H9 (cell line): Measurements from ENCODE around the gene FBN1. TPM values are rescaled to one million over a fixed set of nuclear protein-coding genes. Genes with fewer than 3 reads are reported as not detected.

Source experiments
- DNase-seq: peaks from one replicate; pipeline ENCODE4 v3.0.0-alpha.2; 2017
- H2AFZ ChIP-seq: one replicate; pipeline ENCODE4 v1.6.1; 2013; ENCODE audit warnings: mild to moderate bottlenecking, low read length, control low read depth, moderate library complexity
- H2AK5ac ChIP-seq: 2 replicates; pipeline ENCODE4 v1.6.1; 2013; ENCODE audit warnings: low read length, control low read depth, mixed read lengths; ENCODE audit not compliant: insufficient read length
- H2BK120ac ChIP-seq: one replicate; pipeline ENCODE4 v1.6.1; 2013; ENCODE audit warnings: low read depth, mild to moderate bottlenecking, low read length, control low read depth, inconsistent platforms; ENCODE audit not compliant: poor library complexity, severe bottlenecking
- H2BK12ac ChIP-seq: 2 replicates; pipeline ENCODE4 v1.6.1; 2013; ENCODE audit warnings: low read length, control low read depth, mixed read lengths, low read depth; ENCODE audit not compliant: insufficient read length
- H2BK15ac ChIP-seq: 2 replicates; pipeline ENCODE4 v1.6.1; 2013; ENCODE audit warnings: low read depth, low read length, control low read depth
- H2BK20ac ChIP-seq: one replicate; pipeline ENCODE4 v1.6.1; 2013; ENCODE audit warnings: low read depth, mild to moderate bottlenecking, low read length, control low read depth, inconsistent platforms; ENCODE audit not compliant: poor library complexity, severe bottlenecking
- H2BK5ac ChIP-seq: 2 replicates; pipeline ENCODE4 v1.6.1; 2013; ENCODE audit warnings: low read length, control low read depth, mixed read lengths; ENCODE audit not compliant: insufficient read length
- H3K14ac ChIP-seq: 2 replicates; pipeline ENCODE4 v1.6.1; 2013; ENCODE audit warnings: low read length, control low read depth; ENCODE audit not compliant: insufficient read depth
- H3K18ac ChIP-seq: 2 replicates; pipeline ENCODE4 v1.6.1; 2013; ENCODE audit warnings: low read depth, mild to moderate bottlenecking, mixed read lengths, low read length, control low read depth; ENCODE audit not compliant: insufficient read length
- H3K23ac ChIP-seq: 2 replicates; pipeline ENCODE4 v1.6.1; 2013; ENCODE audit warnings: low read length, control low read depth, mixed read lengths, low read depth; ENCODE audit not compliant: insufficient read length
- H3K23me2 ChIP-seq: 2 replicates; pipeline ENCODE4 v1.6.1; 2013; ENCODE audit warnings: low read depth, mild to moderate bottlenecking, mixed read lengths, low read length, control low read depth; ENCODE audit not compliant: insufficient read length, poor library complexity, severe bottlenecking
- H3K27ac ChIP-seq: 2 replicates; pipeline ENCODE4 v1.5.1; 2013; ENCODE audit warnings: low read length, control low read depth, mixed read lengths, low read depth; ENCODE audit not compliant: insufficient read length
- H3K27me3 ChIP-seq: 2 replicates; pipeline ENCODE4 v1.6.1; 2013; ENCODE audit warnings: low read length, control low read depth, inconsistent platforms; ENCODE audit not compliant: insufficient read depth
- H3K4ac ChIP-seq: 2 replicates; pipeline ENCODE4 v1.6.1; 2013; ENCODE audit warnings: low read depth, mild to moderate bottlenecking, control low read depth, inconsistent platforms, low read length, moderate library complexity
- H3K4me1 ChIP-seq: 2 replicates; pipeline ENCODE4 v1.6.1; 2013; ENCODE audit warnings: low read length, control low read depth, inconsistent platforms; ENCODE audit not compliant: insufficient read depth
- H3K4me2 ChIP-seq: 2 replicates; pipeline ENCODE4 v1.6.1; 2013; ENCODE audit warnings: low read length, control low read depth, mixed read lengths; ENCODE audit not compliant: insufficient read length, insufficient read depth
- H3K56ac ChIP-seq: 2 replicates; pipeline ENCODE4 v1.6.1; 2013; ENCODE audit warnings: low read depth, mild to moderate bottlenecking, mixed read lengths, low read length, control low read depth; ENCODE audit not compliant: insufficient read length
- H3K79me1 ChIP-seq: 2 replicates; pipeline ENCODE4 v1.6.1; 2013; ENCODE audit warnings: low read depth, mild to moderate bottlenecking, moderate library complexity, low read length, control low read depth, inconsistent platforms; ENCODE audit not compliant: insufficient read depth, poor library complexity, severe bottlenecking
- H3K79me2 ChIP-seq: 2 replicates; pipeline ENCODE4 v1.6.1; 2013; ENCODE audit warnings: low read length, control low read depth, inconsistent platforms; ENCODE audit not compliant: insufficient read depth
- H3K9ac ChIP-seq: 2 replicates; pipeline ENCODE4 v1.6.1; 2013; ENCODE audit warnings: low read length, control low read depth, mixed read lengths; ENCODE audit not compliant: insufficient read length; ENCODE audit errors: extremely low read depth
- H3K9me3 ChIP-seq: one replicate; pipeline ENCODE4 v1.6.1; 2013; ENCODE audit warnings: low read depth, low read length, inconsistent platforms; ENCODE audit not compliant: control insufficient read depth
- H3T11ph ChIP-seq: one replicate; pipeline ENCODE4 v1.6.1; 2013; ENCODE audit warnings: mild to moderate bottlenecking, low read length, control low read depth, inconsistent platforms
- H4K20me1 ChIP-seq: one replicate; pipeline ENCODE4 v1.6.1; 2013; ENCODE audit not compliant: control insufficient read depth, insufficient read length, insufficient read depth
- H4K5ac ChIP-seq: 2 replicates; pipeline ENCODE4 v1.6.1; 2013; ENCODE audit warnings: low read depth, mild to moderate bottlenecking, mixed read lengths, low read length, control low read depth; ENCODE audit not compliant: insufficient read length
- H4K8ac ChIP-seq: replicated peaks from 2 replicates; pipeline ENCODE4 v1.6.1; 2013; ENCODE audit warnings: low read length, control low read depth, mixed read lengths, low read depth; ENCODE audit not compliant: insufficient read length
- H4K91ac ChIP-seq: 2 replicates; pipeline ENCODE4 v1.6.1; 2013; ENCODE audit warnings: low read depth, mild to moderate bottlenecking, moderate library complexity, mixed read lengths, low read length, control low read depth; ENCODE audit not compliant: insufficient read length
- H3K27ac Mint-ChIP-seq, 3 experiments: 2 replicates in 2 of 3; 3 replicates in 1 of 3; pipeline ENCODE4 v1.8.0; 2020 to 2021; ENCODE audit warnings: mixed read lengths in 3 of 3, mild to moderate bottlenecking in 1 of 3, moderate library complexity in 1 of 3
- H3K27me3 Mint-ChIP-seq: 2 replicates; pipeline ENCODE4 v1.8.0; 2021; ENCODE audit warnings: low read depth, mild to moderate bottlenecking, moderate library complexity, mixed read lengths
- H3K36me3 Mint-ChIP-seq, 3 experiments: 2 replicates in 2 of 3; 3 replicates in 1 of 3; pipeline ENCODE4 v1.8.0; 2020 to 2021; ENCODE audit warnings: low read depth in 3 of 3, mixed read lengths in 3 of 3; ENCODE audit not compliant: insufficient read depth in 1 of 3
- H3K4me1 Mint-ChIP-seq, 2 experiments: 2 replicates each; pipeline ENCODE4 v1.8.0; 2020; ENCODE audit warnings: mixed read lengths in 2 of 2
- H3K4me3 Mint-ChIP-seq, 2 experiments: 2 replicates in 1 of 2; 3 replicates in 1 of 2; pipeline ENCODE4 v1.8.0; 2020 to 2021; ENCODE audit warnings: mild to moderate bottlenecking in 2 of 2, mixed read lengths in 2 of 2, moderate library complexity in 1 of 2
- H3K9me3 Mint-ChIP-seq, 2 experiments: 2 replicates in 1 of 2; 3 replicates in 1 of 2; pipeline ENCODE4 v1.8.0; 2020; ENCODE audit warnings: mild to moderate bottlenecking in 2 of 2, mixed read lengths in 2 of 2, moderate library complexity in 1 of 2
- CTCF ChIP-seq: fragments of 200-600 bp; sonication (generic); conservative IDR thresholded peaks from 3 replicates; pipeline ENCODE4 v1.8.0; 2021; ENCODE audit warnings: antibody characterized with exemption, mild to moderate bottlenecking
- WGBS: extraction: QIAGEN DNeasy Blood & Tissue Kit; methylation state at CpG from one replicate; pipeline ENCODE4 v1.1.7; 2013; ENCODE audit warnings: missing lambda C conversion rate, low lambda C conversion rate, mixed read lengths; ENCODE audit not compliant: insufficient read length; ENCODE audit errors: extremely low coverage; 5-methylcytosine and 5-hydroxymethylcytosine counted together
- total RNA-seq: library from RNA; stranded (reverse); gene quantifications from 2 replicates; pipeline ENCODE4 v1.2.1, GENCODE V29; 2021

Gene FBN1
- total RNA-seq, 1 experiment from 2014 or later: 3.6 TPM

GRCh38 chr15:48595981-48596380 is 49.5 kb downstream of the FBN1 start:
- H3T11ph ChIP-seq: no peak overlapping the region
- no peak overlapping the region for H3K4ac ChIP-seq
- Mint-ChIP-seq H3K36me3 (no peaks in the 10 kb centered on the region), H3K27me3 (no peaks in the 10 kb centered on the region), H3K4me3 (no peak overlapping the region), H3K9me3 (no peaks in the 10 kb centered on the region), H3K27ac (no peak overlapping the region), H3K4me1 (peaks cover 3 to 6% of the 10 kb centered on the region in 2 experiments)
- no peak overlapping the region for H2BK5ac ChIP-seq
- no CpG with 5 or more reads among the region's 5 CpGs for WGBS
- H2AK5ac ChIP-seq: no peak overlapping the region
- H3K14ac ChIP-seq: no peak overlapping the region
- no peaks in the 10 kb centered on the region for H3K27me3 ChIP-seq
- H3K79me2 ChIP-seq: no peaks in the 10 kb centered on the region
- H2BK12ac ChIP-seq: no peak overlapping the region
- no peak overlapping the region for H3K23ac ChIP-seq
- H3K9ac ChIP-seq: no peak overlapping the region
- no peaks in the 10 kb centered on the region for H3K23me2 ChIP-seq
- H3K9me3 ChIP-seq: no peaks in the 10 kb centered on the region
- no peak overlapping the region for H3K18ac ChIP-seq
- H2BK120ac ChIP-seq: no peak overlapping the region
- no peak overlapping the region for H2BK20ac ChIP-seq
- no peak overlapping the region for H4K91ac ChIP-seq
- no peak for TF ChIP-seq CTCF
- H2AFZ ChIP-seq: no peak overlapping the region
- H3K4me2 ChIP-seq: no peak overlapping the region
- no peaks in the 10 kb centered on the region for H3K79me1 ChIP-seq
- no peaks in the 10 kb centered on the region for H4K20me1 ChIP-seq
- no peak overlapping the region for H3K56ac ChIP-seq
- no peak for DNase-seq
- no peak overlapping the region for H2BK15ac ChIP-seq
- no peaks in the 10 kb centered on the region; the same call in 1 of the 2 replicates for H3K4me1 ChIP-seq
- no peak overlapping the region for H4K5ac ChIP-seq
- no peak overlapping the region for H3K27ac ChIP-seq
- no peak overlapping the region for H4K8ac ChIP-seq
